Stimulated activated CD8-positive, alpha-beta memory T cell treated with anti-CD3 and anti-CD28 coated beads, Interleukin-15, amount 100 ng/mL, for 1 hour (primary cell): ENCODE measurements around the gene KCNE3.
"Not testable (repeated sequence)": the region's sequence is repeated elsewhere in the genome, so short reads cannot be mapped to it uniquely, and the experiment has no call there.

Experiments
- DNase-seq: peaks from one replicate; pipeline ENCODE4 v3.0.0-alpha.2; 2020; ENCODE audit warnings: low read depth

Gene KCNE3

DNA sequence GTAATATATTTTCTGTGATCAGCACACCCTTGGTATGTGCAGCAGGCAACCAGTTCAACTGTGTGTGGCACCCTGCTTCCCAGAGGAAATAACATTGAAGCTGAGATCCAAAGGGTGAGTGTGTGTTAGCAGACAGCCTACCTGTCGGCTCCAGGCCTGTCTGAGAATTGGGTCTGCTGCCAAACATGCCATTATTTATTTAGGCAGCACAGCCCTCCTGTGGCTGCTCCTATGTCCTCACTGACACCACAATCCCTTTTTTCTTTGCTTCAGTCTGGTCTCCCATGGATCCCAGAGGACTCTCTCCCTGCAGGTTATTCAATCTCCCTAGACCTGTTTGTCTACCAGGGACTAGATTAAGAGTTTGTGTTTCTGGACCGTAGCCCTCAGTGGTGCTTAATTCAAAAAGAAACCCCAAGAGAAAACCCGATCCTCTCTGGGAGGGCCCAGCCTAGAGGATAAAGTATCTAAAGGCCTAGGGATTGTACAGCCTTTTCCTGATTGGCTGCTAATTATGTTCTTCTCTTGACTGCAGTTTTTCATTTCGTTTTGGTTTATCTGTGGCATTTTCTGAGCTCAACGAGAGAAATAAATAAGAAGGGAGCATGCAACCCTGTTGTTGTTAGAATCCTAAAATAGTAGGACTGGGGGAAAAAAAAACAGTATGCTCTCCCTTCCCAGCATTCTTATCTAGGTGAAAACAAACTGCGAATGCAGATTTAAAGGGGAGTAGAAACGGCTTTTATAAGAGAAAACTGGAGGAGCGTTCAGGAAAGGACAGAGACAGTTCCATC, 24.1 kb downstream of the KCNE3 start:
- no peak for DNase-seq

DNA sequence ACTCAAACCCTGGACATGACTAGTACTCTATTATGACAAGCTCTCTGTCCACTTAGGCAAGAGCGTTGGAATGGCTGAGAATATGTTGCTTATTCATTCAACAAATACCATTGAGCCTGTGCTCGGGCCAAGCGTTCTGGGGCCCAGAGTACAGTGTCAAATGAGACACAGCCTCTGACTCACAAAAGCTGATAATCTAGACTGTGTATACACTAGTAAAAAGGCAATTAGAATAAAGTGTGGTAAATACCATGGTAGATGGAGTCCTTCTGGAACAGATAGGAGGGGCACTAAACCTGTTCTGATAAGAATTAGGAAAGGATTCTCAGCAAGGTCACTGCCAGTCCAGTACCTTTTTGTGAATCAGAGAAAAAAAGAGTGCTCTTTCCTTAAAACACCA, 24.7 kb downstream of the KCNE3 start:
- no peak for DNase-seq

DNA sequence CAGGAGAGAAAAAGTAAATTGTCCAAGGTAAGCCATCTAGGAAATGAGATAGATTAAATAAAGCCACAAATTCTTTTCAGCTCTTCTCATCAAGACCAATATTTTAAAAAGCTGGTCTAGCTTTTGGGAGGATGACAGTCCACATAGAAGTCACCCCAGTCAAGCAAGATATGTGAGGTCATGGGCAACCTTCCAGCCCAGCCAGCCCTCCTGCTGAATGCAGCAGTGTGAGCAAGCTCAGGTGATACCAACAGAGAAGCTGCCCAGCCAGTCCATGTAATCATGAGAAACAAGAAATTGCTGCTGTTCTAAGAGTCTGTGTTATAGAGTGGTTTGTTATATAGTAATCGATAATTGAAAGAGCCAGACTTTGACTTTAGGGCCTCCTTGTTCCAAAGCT, 28.7 kb downstream of the KCNE3 start:
- no peak for DNase-seq

DNA sequence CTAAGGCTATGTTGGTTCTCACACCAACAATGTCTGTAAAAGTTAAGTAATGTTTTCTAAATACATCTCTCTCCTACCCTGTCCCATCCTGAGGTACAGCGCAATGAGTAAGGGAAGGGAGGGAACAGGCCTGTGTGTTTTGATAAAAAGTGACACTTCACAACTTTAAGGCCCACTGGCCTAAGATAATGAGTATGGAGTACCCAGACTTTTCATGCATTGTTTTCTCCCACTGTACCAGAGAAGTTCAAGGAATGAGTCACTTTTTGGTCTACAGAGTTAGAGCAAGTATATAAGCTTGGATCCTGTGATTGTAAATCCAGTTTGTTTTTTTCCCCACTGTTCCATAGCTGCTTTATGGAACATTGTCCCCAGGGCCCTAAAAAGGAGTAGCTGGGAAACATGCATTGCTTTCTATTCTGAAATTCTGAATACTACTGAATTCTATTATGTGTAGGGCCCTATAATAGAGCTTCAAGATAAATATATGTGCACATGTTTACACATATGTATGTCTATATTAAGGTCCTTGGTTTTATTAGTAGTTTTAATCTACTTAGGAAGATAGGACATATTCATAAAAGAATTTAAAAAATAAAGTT, 29.8 kb downstream of the KCNE3 start:
- DNase-seq: no peak

DNA sequence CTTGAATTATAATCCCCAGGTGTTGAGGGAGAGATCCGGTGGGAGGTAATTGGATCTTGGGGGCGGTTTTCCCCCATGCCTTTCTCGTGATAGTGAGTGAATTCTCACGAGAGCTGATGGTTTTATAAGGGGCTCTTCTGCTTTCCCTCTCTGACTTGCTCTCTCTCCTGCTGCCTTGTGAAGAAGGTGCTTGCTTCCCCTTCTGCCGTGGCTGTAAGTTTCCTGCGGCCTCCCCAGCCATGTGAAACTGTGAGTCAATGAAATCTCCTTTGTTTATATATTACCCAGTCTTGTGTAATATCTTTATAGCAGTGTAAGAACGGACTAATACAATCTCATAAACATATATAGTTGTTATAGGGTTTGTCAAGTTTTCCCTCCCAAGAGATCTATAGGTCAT, 32.8 kb downstream of the KCNE3 start:
- DNase-seq: no peak

DNA sequence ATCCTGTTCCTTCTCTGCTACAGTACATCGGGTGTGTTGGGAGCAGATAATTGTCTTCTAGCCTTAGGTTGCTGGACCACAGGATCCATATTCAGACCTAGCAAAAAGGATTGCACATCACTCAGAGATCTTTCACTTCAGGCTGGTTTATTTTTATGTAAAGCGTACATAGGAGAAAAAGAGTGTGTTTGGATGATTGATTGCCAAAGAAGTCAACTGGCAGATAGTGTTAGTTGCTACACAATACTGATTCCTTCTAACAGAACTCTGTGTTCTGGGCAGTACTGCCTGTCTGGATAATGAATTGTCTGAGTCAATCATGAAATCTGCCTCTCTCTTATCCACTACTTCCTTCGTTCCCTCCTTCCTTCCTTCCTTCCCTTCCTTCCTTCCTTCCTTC, 38.1 kb downstream of the KCNE3 start:
- DNase-seq: no peak

DNA sequence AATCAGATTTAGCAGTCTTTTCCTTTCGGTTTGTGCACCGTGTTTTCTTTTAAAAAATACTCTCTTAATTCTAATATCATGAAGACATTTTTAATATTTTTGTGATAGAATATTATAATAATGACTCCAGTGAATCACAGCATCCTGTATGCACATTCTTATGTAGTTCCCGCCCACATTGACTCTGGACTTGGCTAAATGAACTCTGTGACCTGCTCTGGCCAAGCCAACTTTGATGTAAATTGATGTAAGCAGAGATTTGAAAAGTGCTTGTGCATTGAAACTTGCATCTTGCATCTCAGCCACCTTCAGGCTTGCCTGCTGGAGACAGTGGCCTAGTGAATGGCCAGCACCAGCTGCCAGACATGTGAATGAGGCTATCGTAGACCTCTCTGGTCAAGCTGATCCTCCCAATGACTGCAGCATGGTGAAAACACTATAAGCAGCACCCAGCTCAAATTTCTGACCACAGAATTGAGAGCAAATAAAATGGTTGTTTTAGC, 39.9 kb downstream of the KCNE3 start:
- DNase-seq: no peak

DNA sequence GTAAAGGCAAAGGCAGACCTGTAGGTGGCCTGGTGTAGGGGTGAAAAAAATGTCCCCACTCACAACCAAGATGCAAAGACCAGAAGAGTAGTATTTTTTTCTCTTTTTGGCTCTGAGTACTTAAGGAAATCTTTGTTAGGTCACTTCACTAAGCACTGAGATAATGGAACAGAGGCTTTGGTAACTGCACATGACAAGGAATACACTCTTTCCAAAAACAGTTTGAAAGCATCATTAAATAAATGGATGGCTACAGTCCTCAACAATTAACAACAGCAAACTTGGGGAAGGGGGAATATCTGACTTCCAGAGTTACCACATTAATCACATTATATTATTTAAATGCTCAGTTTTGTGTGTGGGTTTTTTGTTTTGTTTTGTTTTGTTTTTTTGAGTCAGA, 42.2 kb downstream of the KCNE3 start:
- DNase-seq: no peak

DNA sequence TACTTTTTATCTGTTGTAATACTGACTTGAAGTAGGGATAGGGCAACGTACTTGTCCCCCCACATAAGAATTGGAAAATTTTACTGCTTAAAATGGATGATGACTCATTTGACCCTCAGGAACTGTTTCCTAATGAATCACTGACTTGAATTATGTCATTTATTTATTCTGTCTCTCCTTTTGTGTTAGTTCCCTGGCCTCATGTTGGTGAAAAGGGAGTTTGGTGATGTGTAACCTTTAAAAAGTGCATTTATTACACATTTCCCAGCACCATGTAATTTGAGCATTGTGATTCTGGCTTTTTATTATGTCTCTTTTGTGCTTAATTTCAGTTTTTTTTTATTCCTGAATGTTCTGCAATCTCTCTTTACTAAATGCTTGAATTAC, 48.8 kb downstream of the KCNE3 start:
- DNase-seq: no peak

DNA sequence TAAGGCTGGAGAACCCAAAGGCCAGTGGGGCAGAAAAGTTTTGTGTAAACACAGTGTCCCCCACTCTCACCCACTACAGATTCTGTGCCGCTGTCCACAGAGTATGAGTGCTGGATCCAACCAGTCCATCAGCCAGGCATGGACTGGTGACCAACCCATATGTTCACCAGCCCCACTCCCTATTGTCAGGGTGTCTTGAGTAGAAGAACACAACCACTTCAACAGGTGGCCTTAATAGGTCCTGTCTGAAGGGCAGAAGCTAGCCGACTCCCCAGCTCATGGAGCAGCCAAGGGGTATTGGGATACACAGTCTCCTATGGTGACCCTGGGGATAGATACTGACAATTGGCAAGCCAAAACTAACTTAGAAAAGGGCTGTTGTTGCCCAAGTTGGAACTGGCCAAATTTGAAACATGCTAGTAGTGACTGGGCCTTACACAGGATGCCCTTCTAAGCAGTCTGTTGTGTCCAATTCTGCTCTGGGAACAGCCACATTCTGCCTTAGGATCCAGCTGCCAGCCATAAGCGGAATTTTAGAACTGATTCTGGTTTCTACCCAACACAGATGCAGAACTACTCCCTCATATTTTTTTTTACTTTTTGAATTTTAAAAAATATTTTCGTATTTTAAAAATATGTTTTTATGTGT, 49.4 kb downstream of the KCNE3 start:
- DNase-seq: no peak

DNA sequence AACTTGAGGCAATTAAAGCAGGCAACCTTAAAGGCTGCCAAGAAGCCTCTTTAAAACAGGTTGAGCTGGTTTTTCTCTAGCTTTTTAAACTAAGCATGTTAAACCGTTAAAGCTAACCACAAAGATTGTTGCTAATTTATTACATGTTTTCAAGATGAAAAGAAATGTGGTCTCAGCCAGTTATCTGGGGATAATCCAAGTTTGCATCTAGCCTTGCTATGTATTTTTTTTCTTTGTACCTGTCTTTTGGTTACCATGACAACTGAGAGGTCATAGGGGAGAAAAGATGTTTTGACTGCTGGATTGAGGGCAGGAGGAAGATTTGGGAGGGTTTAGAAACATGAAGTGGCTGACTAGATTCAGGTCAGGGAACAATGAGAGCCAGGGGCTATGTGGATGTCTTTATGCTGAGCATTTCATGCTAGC, 50.0 kb downstream of the KCNE3 start:
- no peak for DNase-seq

DNA sequence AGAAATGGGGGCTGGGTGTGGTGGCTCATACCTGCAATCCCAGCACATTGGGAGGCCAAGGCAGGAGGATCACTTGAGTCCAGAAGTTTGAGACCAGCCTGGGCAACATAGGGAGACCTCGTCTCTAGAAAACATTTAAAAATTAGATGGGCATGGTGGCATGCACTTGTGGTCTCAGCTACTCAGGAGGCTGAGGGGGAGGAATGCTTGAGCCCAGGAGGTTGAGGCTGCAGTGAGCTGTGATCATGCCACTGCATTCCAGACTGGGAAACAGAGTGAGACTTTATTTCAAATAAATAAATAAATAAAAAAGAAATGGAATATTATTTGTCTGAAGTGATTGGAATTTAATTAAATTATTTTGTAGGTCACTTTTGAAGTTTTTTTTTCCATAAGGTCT, 50.4 kb downstream of the KCNE3 start:
- DNase-seq: not testable (repeated sequence)

DNA sequence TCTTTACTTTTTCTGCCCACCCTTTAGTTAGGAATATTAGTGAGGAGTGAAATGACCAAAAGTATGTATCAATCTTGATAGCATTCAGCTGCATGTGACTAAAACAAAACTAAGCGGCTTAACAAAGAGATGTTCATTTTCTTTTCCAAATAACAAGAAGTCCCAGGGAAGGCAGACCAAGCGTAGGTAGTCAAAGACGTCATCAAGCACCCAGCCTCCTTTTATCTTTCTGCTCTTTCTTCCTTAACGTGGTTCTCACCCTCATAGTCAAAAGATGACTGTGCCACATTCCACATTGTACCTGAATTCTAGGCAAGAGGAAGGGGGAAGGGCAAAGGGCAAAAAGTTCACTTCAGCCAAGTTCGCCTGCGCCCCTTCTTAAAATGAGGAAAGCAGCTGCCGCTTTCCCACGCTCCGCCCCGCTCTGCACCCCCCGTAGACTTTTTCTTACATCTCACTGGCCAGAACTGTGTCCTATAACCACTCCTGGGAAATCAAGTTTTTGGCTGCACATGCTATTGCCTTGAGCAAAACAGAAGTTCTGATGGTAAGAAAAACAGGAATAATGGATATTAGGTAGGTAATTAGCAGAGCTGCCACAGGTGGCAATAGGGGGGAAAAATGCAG, 54.5 kb downstream of the KCNE3 start:
- no peak for DNase-seq

DNA sequence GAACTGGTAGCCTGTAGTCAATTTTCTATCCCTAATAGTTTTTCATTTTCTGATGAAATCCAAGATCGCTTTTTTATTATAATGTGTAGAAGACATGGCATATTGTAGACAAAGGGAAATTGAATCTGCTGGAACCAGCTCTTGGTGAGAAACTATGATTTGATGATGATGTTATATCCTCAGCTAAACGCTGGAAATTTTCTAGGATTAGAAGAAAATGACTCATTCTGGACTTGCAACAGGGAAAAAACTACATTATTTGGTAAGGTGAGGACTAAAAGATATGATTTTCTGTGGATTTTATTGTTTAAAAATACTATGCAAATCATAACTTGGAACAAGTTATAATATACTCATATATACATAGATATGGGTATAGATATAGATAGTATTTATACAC, 55.0 kb downstream of the KCNE3 start:
- no peak for DNase-seq

DNA sequence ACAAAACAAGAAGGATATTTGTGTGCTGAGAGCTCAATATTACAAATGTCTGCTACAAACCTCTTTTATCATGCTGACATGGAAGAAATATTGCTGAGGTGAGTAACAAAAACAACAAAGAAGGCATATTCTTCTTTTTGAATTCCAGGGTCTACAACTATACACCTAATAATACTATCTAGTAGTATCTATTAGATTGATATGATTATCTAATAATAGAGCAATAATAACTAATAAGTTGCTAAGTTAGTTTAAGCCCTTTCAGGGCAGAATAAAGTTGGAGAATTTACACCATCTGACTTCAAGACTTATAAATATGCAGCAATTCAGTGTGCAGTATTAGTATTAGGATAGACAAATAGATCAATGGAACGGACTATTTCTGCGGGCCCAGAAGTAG, 57.7 kb downstream of the KCNE3 start:
- DNase-seq: no peak
